ENCODE data around the gene MYL6.

DNA sequence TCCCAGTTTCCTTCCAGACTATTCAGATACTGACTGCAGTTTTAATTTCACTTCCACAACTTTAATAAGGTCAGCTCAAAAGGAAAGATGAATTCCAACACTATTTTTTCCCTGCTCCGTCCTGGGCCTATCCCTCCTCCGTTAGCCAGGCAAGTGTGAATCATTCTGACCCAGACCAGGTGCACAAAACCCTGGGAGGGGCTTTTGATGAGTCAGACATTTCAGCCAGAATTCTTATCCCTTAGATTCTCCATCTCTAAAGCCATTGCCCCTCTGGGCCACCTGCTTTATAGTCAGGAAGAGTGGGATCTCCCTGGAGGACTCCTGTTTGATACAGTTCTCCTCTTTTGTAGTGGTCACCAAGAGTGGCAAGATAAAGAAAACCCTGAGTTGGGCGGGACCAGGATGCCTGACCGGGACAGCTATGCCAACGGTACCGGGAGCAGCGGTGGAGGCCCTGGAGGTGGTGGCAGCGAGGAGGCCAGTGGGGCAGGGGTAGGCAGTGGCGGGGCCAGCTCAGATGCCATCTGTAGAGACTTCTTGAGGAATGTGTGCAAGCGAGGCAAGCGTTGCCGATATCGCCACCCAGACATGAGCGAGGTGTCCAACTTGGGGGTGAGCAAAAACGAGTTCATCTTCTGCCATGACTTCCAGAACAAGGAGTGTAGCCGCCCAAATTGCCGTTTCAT lies 37.9 kb upstream of the MYL6 start:
- no peak for TF ChIP-seq CTCF (IDR thresholded peaks at IDR 0.05)
- no peak for TF ChIP-seq POLR2A (IDR thresholded peaks at IDR 0.05)
